HG03565 (cell line): ENCODE data around the gene MNAT1.

ENCODE experiments used
- ATAC-seq: cut with Tn5 transposase; IDR thresholded peaks from one replicate; pipeline ENCODE4 v1.9.1; 2021; ENCODE audit warnings: mild to moderate bottlenecking, moderate library complexity; ENCODE audit not compliant: unreplicated experiment

MNAT1 gene

DNA sequence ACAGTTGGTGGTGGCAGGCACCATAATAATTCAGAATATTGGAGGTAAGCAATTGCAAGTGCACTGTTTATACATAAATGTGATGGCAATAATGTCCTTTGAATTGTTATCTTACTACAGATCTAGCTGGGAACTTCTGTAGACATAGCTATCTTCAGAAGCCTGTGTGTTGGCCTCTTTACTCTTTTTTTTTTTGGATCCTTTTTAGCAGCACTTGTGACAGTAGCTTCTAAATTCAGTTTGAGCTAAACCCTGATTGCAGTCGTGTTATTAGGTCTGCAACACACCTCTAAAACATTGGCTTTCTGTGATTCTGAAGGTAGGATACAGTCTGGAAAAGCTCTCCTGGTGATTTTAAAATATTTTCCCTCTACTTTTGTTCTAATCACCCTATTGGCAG is 285.0 kb downstream of the MNAT1 start:
- no peak for ATAC-seq
